ENCODE data around the gene OST4.

OST4 gene

DNA sequence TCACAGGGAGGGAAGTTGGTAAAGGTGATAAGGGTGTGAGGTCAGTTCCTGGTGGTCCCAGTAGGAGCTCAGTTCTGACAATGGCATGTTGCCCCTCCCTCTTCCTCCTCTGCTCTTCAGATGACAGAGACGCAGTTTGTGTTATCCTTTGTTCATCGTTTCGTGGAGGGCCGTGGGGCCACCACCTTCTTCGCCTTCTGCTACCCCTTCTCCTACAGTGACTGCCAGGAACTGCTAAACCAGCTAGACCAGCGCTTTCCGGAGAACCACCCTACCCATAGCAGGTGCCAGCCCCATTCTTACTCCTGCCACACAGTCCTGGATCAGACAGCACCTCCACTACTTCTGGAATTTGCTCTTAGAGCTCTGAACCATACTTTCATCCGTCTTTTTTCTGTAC is 17.7 kb downstream of the OST4 start:
- no peak for DNase-seq (ENCODE audit: low spot score)

DNA sequence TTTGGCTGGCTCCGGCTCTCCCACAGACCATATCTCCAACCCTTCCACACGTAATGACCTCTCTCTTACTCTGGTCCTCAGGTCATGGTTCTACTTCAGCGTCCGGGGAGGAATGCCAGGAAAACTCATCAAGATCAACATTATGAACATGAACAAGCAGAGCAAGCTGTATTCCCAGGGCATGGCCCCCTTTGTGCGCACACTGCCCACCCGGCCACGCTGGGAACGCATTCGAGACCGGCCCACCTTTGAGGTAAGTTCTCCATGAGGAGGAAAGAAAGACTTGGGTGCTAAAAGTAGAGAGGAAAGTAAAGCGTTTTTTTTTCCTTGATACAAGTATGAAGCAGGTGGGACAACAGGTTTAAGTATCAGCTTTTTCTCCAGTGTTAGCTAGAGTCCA is 18.1 kb downstream of the OST4 start:
- no peak for DNase-seq (ENCODE audit: low spot score)

DNA sequence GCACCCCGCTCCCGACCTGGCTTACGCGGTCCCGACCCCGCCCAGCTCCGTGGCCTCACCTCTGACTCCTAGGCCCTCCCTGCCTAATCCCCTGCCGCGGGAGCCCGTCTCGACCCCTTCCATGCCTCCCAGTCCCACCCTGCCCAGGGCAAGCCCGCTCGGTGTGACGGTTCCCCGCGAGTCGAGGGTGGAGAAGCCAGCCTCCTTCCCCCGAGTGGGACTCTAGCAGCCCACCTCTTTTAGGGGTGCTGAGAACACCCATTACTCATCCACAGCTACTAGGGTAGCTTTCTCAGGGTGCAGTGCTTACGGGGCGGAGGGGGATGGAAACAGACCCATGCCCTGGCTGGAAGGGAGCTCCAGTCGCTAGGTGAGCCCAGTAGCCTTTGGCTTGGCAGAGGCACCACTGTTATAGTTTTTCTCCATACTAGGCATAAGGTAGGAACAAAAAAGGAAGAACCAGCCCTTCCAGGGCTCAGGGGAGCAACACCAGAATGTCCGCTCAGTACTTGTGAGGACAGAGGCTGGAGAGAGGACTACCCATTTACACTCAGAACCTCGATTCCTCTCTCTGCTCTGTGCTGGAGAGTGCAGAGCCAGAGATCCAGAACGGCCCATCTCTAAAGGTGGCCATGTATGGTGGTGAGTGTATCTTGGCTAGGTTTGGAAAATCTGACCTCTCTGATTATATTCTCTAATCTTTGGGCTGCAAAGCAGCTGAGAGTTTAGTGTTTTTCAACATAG is 19.4 kb downstream of the OST4 start:
- DNase-seq (ENCODE audit: low spot score), result peak; percentile 32

DNA sequence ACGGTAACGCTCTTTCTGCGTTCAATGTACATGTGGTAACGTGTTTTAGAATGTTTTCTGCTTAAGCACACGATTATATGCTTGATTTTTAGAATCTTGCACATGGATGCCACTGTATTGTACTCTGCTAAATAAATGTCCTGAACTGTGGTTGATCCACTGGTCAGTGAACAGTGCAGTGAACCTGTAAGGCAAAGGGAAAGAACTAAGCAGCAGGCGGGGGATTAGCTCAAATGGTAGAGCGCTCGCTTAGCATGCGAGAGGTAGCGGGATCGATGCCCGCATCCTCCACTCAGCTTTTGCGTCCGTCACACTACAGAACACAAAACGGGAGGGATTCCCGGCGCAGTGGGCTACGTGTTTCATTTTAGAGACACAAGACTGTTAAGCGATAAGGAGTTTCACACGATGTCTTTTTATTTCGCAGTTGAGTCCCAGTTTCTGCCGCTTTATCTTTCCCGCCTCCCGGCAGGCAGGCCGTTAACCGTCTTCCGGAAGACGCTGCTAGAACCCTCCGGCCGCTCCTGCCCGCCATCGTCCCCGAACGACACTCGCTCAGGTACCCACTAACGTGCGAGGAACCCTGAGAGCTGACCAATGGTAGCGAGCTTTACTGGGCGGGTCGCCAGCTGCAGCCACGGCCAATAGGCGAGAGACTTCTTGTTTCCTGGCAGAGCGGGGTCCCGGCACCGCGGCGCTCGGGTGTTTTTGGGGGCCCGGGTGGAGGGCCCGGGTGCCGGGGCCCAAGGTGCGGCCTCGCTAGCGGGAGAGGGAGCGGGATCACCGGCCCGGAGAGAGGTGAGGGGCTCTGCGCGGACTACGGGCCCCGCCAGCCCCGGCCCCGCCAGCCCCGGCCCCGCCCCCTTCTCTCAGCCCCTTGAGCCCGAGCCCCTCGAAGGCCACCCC is 20.2 kb downstream of the OST4 start, which contains the start of gene AGBL5:
TSS of gene AGBL5 (plus strand) at position 673 of the 906 bp plus-strand sequence. CDS start 1,291 bp downstream, outside the sequence.
- DNase-seq (ENCODE audit: low spot score), result peak; percentile 96

DNA sequence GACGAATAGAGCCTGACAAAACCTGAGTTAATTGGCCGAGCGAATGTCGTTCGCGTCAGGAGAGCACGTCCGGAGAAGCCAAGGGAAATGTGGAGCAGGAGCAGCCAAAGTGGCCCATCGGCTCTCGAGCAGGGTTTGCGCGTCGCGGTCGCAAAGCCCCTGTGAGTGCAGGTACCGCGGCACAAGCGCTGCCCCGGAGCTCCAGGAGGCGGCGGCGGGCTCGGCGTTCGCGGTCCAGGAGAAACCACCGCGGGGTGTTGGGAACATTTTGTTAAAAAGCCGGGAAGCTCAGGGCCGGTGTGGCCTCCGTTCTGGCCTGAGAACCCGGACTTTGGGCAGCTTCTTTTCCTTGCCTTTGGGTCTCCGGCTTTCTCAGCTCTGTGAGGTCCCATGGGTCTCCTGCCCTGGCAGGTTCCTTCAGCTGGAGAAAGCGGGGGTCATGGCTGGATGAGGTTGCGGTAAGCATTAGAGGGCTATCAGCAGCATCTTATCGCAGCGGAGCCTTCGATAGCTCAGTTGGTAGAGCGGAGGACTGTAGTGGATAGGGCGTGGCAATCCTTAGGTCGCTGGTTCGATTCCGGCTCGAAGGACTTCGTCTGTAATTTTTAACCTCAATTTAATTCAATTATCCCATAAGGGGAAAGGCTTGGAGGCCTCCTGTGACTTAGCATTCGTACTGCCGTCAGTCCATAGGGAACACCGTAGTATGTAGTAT is 21.0 kb downstream of the OST4 start:
- DNase-seq (ENCODE audit: low spot score), result peak; percentile 88

DNA sequence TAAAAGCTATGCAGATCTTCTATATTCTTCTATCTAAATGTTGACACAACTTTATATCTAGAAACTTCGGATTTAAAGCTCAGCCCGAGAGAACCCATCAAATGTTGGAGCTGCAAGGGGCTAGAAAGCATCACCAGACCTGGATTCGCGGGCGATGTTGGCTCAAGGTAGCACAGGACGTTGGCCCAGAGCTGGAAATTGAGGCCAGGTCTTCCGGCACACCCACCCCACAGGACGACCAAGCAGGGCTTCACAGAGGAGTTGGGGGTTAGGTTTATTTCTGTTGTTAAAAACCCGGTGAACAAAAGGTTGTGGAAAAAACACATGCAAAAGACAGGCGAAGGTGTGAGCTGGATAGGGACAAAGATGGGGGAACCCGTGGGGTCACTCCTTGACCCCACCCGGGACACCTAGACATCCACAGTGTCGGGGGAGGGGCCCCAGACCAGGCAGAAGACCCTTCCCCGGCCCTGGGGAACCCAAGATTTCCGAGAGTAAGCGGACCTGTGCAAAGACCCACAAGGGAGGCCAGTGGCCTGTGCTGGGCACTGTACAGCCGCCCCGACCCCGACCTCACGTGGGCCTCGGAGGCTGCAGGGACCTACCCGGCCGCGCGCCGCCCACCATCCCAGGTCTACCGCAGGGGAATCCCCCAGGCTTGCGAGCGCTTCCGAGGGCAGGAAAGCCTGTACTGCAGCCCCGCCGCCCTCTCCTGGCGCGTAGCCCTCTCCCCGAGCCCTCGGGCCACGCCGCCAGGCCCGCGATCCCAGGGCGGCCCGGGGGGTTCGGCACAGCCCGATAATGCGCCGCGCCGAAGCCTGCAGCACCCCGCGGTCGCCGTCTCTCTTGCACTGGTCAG is 21.8 kb downstream of the OST4 start:
- DNase-seq (ENCODE audit: low spot score), result peak; percentile 54

DNA sequence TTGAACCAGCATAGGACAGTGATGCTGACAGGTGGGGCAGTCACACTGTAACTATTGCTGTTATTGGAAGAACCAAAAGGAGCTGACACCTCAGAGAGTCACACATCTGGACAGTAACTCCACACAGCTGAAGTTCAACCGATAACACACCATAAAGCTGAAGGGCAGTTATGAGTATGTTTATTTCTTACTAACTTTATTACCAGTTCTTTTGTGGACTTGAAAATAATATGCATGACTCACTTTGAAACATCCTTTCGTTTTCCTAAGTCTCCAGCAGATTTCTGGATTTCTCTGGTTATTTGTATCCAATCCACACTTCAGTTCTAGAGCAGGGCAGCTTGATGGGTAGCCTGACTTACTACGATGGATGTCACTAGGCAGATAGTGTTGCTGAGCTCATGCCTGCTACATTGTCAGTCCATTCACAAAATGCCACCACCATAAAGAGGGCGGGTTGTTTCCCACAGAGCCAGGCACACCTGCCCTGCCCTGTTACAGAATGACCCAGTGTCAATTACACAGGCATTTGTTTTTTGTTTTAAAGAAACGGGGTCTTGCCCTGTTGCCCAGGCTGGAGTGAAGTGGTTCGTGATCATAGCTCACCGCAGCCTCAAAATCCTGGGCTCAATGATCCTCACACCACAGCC is 28.3 kb downstream of the OST4 start:
- DNase-seq (ENCODE audit: low spot score), result no peak

DNA sequence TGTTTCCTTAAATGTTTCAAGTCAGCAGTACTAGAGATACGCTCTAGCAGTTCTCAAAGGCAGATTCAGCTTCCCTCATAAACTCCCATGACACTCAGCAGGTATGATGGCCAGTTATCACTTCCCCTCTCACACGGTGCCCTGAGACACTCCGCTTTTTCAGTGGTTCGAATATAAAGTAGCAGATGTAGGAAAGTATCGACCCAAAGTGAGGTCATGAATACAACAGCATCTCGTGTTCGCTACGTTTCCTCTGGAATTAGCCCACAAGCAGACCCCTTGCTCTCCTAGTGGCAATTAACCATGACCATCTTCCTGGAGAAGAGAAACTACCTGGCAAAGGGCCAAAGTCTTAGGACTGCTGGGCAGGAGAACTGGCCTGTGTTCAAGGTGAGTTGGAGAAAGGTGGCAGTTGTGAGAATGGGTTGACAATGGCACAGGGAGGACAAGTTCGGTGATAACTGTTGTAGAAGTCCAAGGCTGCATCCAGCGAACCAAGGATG is 29.2 kb downstream of the OST4 start:
- DNase-seq (ENCODE audit: low spot score), result no peak

DNA sequence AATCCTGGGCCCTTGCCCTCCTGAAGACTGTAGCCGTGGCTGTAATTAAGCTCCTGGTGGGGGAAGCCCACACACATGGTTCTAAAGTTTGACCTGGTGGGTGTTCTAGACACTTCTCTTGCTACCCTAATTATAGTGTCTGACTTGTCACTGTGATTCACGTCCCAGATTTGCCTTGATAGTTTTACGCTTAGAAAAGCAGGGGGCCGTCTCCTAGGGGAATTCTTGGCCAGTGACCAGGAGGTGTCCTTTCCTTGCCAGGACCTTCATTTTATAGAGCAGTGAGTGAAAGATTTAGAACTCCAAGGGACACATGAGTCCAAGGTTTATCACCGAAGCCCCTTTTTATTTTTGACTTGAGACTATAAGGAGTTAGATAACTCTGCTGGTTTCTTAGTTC is 29.7 kb downstream of the OST4 start:
- no peak for DNase-seq (ENCODE audit: low spot score)

DNA sequence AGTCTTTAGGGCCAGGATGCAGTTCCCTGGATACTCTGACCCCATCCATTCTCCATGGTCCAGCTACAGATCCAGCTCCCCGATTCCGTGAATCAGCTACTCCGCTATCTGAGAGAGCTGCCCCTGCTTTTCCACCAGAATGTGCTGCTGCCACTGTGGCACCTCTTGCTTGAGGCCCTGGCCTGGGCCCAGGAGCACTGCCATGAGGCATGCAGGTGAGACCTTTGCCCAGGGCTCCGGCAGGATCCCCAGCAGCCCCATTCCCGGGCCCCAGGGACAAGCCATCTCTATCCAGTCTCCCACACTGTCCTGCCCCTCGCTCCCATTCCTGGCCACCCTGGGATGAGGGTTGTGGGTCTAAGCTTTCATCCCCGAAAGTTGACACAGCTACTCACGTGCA is 31.2 kb downstream of the OST4 start:
- DNase-seq (ENCODE audit: low spot score), result no peak

DNA sequence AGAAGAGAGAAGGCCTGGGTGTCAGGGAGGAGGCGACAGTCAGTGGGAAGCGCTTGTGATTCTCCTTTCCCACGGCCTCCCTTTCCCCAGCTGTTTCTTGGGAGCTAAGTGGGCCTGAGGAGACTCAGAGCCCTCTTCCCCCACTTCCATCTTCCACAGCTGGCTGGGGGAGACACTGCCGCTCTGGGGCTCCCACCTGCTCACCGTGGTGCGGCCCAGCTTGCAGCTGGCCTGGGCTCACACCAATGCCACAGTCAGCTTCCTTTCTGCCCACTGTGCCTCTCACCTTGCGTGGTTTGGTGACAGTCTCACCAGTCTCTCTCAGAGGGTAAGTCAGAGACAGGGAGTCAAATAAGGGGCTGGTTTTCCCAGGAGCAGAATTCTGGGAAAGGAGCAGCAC is 31.6 kb downstream of the OST4 start:
- DNase-seq (ENCODE audit: low spot score), result no peak

DNA sequence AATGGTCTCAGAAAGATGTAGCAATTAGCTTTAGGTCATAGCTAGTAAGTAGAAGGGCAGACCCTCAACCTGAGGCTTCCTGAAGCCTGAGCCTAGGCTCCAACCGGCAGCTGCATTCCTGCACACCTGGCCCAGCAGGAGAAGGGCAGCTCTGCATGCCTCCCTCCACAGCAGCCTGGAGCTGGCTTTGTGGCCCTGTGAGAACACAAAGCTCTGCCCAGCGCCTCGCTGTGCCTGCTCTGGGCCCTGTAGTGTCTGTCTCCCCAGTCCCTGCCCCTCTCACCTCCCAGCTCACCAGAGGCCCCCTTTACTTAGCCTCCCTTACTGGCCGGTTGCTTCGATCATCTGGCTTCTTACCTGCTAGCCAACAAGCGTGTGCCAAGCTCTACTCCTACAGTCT is 32.0 kb downstream of the OST4 start:
- DNase-seq (ENCODE audit: low spot score), result no peak

DNA sequence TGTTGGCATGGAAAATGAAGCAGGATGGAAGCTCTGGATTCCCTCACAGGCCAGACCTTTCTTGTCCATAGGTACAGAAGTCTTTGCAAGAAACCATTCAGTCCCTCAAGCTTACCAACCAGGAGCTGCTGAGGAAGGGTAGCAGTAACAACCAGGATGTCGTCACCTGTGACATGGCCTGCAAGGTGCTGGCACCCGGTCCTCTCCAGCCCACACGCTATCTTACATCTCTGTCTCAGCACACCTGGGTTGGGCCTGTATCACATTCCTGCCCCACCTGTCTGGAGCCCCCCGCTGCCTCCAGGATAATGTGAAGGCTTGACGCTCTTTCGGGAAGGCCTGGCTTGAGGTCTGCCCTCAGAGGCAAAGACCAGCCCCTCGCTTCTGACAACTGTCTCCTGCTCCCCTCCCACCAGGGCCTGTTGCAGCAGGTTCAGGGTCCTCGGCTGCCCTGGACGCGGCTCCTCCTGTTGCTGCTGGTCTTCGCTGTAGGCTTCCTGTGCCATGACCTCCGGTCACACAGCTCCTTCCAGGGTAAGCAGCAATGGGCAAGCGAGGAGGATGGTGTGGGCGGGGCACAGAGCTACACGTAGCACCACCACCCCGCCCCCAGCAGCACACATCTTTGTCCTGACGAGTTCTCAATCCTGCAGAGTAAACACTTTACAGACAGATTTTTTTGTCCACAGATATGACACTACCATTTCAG is 32.7 kb downstream of the OST4 start:
- no peak for DNase-seq (ENCODE audit: low spot score)

DNA sequence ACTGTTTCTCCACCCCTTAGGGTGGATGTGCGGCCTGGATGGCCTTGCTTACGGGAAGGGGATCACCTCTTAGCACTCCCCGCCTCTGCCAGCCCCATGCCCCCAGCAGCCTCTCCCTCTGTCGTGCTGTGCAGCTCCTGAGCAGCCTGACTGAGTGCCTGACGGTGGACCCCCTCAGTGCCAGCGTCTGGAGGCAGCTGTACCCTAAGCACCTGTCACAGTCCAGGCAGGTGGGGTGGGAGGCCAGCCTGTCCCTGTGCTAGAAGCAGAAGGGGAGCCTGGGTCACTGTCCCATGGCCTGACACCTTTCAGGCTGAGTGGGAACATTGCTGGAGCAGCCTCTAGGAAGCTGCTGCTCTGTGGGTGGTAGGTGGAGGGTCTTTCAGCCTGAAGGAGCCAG is 33.4 kb downstream of the OST4 start:
- no peak for DNase-seq (ENCODE audit: low spot score)

DNA sequence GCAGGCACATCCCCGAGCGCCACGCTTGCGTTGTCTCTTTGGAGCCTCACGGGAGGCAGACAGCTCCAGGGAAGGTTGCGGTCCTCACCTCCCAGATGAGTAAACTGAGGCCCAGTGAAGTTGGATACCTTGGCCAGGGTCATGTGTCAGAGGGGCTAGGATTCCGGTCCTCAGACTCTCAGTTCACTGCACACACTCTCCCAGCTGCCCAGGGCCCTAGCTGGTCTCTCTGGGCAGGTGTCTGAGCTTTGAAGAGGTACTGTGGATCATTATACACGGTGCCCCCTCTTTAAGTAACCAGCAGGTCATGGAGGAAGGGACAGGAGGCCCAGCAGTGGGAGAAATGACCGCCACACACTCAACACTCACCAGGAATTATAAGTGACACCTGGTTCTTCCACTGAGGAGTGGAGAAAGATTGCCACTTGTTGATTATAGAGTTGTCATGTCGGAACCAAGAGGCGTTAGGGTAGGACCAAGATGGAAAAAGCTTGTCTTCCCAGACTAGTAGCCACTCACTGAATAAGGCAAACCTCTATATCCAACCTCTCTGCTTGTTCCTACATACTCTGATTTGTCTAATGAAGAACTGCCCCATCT is 38.1 kb downstream of the OST4 start:
- no peak for DNase-seq (ENCODE audit: low spot score)

DNA sequence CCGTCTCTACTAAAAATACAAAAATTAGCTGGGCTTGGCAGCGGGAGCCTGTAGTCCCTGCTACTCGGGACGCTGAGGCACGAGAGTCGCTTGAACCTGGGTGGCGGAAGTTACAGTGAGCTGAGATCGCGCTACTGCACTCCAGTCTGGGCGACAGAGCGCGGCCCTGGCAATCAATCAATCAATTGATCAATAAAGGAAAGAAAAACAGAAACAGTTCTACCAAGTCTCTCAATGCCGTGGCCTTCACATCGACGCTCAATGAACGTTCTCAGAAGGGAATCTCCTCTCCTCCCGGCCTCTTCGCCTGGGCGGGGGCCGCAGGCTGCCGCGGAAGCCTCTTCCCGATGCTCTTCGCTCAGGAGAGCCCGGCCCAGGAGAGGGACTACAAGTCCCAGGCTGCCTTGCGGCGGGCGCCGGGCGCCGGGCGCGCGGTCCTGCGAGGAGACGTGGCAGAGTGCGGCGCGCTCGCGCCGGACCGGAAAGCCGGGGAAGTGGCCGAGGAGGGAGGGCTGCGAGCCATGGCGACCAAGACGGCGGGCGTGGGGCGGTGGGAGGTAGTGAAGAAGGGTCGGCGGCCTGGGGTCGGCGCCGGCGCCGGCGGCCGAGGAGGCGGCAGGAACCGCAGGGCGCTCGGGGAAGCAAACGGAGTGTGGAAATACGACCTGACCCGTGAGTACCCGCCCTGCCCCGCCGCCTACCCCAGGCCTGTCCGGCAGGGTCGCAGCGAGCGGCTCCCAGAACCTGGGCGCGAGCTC is 38.8 kb downstream of the OST4 start, which contains the start of gene TMEM214:
TSS of gene TMEM214 (plus strand) at position 471 of the 758 bp plus-strand sequence. CDS start at position 522, 51 bp downstream.
- peak; percentile 72 for DNase-seq (ENCODE audit: low spot score)

DNA sequence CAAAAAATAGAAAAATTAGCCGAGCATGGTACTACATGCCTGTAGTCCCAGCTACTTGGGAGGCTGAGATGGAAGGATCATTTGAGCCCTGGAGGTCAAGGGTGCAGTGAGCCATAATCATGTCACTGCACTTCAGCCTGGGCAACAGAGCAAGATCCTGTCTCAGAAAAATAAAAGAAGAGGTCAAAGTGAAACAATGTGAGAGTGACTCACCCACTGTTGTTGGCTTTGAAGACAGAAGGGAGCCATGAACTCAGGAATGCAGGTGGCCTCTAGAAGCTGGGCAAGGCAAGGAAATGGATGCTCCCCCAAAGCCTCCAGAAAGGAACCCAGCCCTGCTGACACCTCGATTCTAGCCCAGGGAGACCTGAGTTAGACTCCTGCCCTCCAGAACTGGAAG is 42.4 kb downstream of the OST4 start:
- DNase-seq (ENCODE audit: low spot score), result no peak

DNA sequence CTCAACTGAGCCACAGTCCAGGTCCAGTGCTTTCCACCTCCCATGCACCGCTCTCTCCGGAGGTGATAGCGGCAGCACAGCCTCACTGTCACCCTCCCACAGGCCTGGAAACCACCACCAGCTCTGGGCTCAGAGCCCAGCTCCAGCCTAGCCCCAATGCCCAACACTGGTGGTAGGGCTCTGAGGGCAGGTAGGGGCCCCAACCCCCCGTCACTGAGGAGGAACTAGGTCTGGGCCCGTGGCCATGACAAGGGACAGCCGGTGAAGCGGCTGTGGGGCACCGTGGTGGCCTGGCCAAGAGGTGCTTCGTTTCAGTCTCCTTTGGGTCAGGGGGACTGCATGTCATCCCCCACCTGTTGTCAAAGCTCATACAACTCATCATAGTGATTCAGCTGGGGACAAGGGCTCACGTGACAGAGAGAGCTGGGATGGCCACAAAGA is 44.2 kb downstream of the OST4 start:
- no peak for DNase-seq (ENCODE audit: low spot score)

Data from CD4-positive, alpha-beta T cell treated with Interleukin-6 at 100 ng/mL for 8 hours (primary cell).